VCaP (cell line): ENCODE results near the gene KLK11.

Experiments used
- H3K27ac ChIP-seq: fragments of 450-650 bp; 2 replicates; pipeline ENCODE4 v1.5.1; 2017
- CTCF ChIP-seq: fragments of 450-650 bp; conservative IDR thresholded peaks from 2 replicates; pipeline ENCODE4 v1.5.1; 2017; ENCODE audit warnings: mild to moderate bottlenecking, moderate library complexity

KLK11 gene

GRCh38 chr19:51015691-51016267, 10.6 kb downstream of the KLK11 start:
- no peak overlapping the region for H3K27ac ChIP-seq
- TF ChIP-seq CTCF, result no peak

- TF ChIP-seq CTCF, result no peak
- no peak overlapping the region for H3K27ac ChIP-seq
These were observed 12.2 kb downstream of the KLK11 start for GRCh38 chr19:51014242-51014641.

- TF ChIP-seq CTCF, result no peak
- no peak overlapping the region for H3K27ac ChIP-seq
These were observed 13.7 kb downstream of the KLK11 start for GRCh38 chr19:51012661-51013190.

- H3K27ac ChIP-seq, result no peak overlapping the region
- TF ChIP-seq CTCF, result no peak
These were observed 16.2 kb downstream of the KLK11 start for GRCh38 chr19:51010066-51010795.

GRCh38 chr19:51009061-51009891, 17.1 kb downstream of the KLK11 start:
- no peak for TF ChIP-seq CTCF
- no peak overlapping the region for H3K27ac ChIP-seq

GRCh38 chr19:51007488-51007887, 18.9 kb downstream of the KLK11 start:
- no peak overlapping the region for H3K27ac ChIP-seq
- TF ChIP-seq CTCF, result no peak

GRCh38 chr19:51006406-51006805, 20.0 kb downstream of the KLK11 start:
- TF ChIP-seq CTCF, result no peak
- no peak overlapping the region for H3K27ac ChIP-seq
